Measurements from ENCODE around the gene ENOX1. TPM values are rescaled to one million over a fixed set of nuclear protein-coding genes. Genes with fewer than 3 reads are reported as not detected.

The ENOX1 gene
- total RNA-seq (2021) (0.35 and 0.38 TPM in 2 replicates), Bru-seq, nascent RNA (percentile 24 among the genes with signal in this experiment), BruChase-seq, experiment 1, labeled RNA remaining after a 2-hour chase (percentile 21 among the genes with signal in this experiment), BruChase-seq, experiment 2, labeled RNA remaining after a 6-hour chase (percentile 16 among the genes with signal in this experiment)
- long read RNA-seq, partial matches to known transcripts: 0 of 1 reads
- long read RNA-seq, other reads (novel, unspliced or antisense): 1 of 1 reads

- H3K36me3 ChIP-seq (ENCODE audit: low read depth): no peaks in the 10 kb centered on the region
- no peaks in the 10 kb centered on the region for H3K27me3 ChIP-seq (ENCODE audit: insufficient read depth, low read depth)
- no peaks in the 10 kb centered on the region for H3K9me2 ChIP-seq (ENCODE audit: insufficient read depth)
- H3K4me2 ChIP-seq: peak within 1 kb of the TSS; percentile 88
- H3F3A ChIP-seq (ENCODE audit: insufficient read depth, low read depth): no peaks in the 10 kb centered on the region
- no peaks in the 10 kb centered on the region for H3K79me2 ChIP-seq (ENCODE audit: low read depth)
- H4K20me1 ChIP-seq (ENCODE audit: insufficient read depth): no peaks in the 10 kb centered on the region
- no peak for TF ChIP-seq EZH2 (IDR thresholded peaks at IDR 0.05; ENCODE audit: low read depth)
- TF ChIP-seq CTCF (conservative IDR thresholded peaks at IDR 0.05): no peak
- CTCF ChIA-PET: interaction anchor here (0.6 to 0.7 kb wide), 2 partner anchors 29 to 548 kb away, joined by 4 read pairs; no protein-coding TSS in a partner anchor
- H2AFZ ChIP-seq: peak within 1 kb of the TSS; percentile 90
- DNase-seq: peak in 1 of 2 experiments; percentile 32
- H3K4me3 ChIP-seq: peak within 1 kb of the TSS; percentile 76
- H3K9me3 ChIP-seq (ENCODE audit: insufficient read depth, low read depth): no peaks in the 10 kb centered on the region
- H3K4me1 ChIP-seq (replicated peaks; ENCODE audit: insufficient read depth): peaks cover 16% of the 10 kb centered on the region
- no peak within 1 kb of the TSS for H3K27ac ChIP-seq
- BruUV-seq (replicated peaks): no TSS peak
- intact Hi-C loops (cut with micrococcal nuclease; ENCODE audit: unreplicated experiment): loop anchor here (10.0 kb wide), 2 partner anchors 212 to 632 kb away; no protein-coding TSS in a partner anchor
- POLR2A ChIA-PET (ENCODE audit: unreplicated experiment): no interaction called here
These were observed at the start of gene ENOX1 for GRCh38 chr13:43786766-43787517. Gene ENOX1, minus strand, starts transcription at chr13:43786972.

GRCh38 chr13:43835701-43836100 lies 48.9 kb upstream of the ENOX1 start:
- intact Hi-C loops (cut with micrococcal nuclease; ENCODE audit: unreplicated experiment): no loop called here

More at GRCh38 chr13:43835701-43836100, 48.9 kb upstream of the ENOX1 start:
- no peak for DNase-seq
- Histone ChIP-seq H3K4me1 (replicated peaks; ENCODE audit: insufficient read depth) (peaks cover 7% of the 10 kb centered on the region; the same call in 1 of the 2 replicates), H3K4me3 (no peak overlapping the region), H3F3A (ENCODE audit: insufficient read depth, low read depth) (0 out of 2 replicates have a peak, but pooled peaks cover 5% of the 10 kb centered on the region), H3K9me3 (ENCODE audit: insufficient read depth, low read depth) (no peaks in the 10 kb centered on the region), H2AFZ (no peak overlapping the region), H3K27me3 (ENCODE audit: insufficient read depth, low read depth) (no peaks in the 10 kb centered on the region), H4K20me1 (ENCODE audit: insufficient read depth) (no peaks in the 10 kb centered on the region), H3K27ac (no peak overlapping the region), H3K36me3 (ENCODE audit: low read depth) (no peaks in the 10 kb centered on the region), H3K4me2 (no peak overlapping the region), H3K9me2 (ENCODE audit: insufficient read depth) (no peaks in the 10 kb centered on the region), H3K79me2 (ENCODE audit: low read depth) (no peaks in the 10 kb centered on the region)
- no peak for TF ChIP-seq EZH2 (IDR thresholded peaks at IDR 0.05; ENCODE audit: low read depth)
- no peak for TF ChIP-seq CTCF (conservative IDR thresholded peaks at IDR 0.05)
- BruUV-seq (replicated peaks): no TSS peak
- ChIA-PET POLR2A (ENCODE audit: unreplicated experiment) (no interaction called here), CTCF (no interaction called here)
